ENCODE results near the gene IL1RAP.

GRCh38 chr3:190624282-190624681, 110.4 kb downstream of the IL1RAP start:
- TF ChIP-seq, protein P1, sequence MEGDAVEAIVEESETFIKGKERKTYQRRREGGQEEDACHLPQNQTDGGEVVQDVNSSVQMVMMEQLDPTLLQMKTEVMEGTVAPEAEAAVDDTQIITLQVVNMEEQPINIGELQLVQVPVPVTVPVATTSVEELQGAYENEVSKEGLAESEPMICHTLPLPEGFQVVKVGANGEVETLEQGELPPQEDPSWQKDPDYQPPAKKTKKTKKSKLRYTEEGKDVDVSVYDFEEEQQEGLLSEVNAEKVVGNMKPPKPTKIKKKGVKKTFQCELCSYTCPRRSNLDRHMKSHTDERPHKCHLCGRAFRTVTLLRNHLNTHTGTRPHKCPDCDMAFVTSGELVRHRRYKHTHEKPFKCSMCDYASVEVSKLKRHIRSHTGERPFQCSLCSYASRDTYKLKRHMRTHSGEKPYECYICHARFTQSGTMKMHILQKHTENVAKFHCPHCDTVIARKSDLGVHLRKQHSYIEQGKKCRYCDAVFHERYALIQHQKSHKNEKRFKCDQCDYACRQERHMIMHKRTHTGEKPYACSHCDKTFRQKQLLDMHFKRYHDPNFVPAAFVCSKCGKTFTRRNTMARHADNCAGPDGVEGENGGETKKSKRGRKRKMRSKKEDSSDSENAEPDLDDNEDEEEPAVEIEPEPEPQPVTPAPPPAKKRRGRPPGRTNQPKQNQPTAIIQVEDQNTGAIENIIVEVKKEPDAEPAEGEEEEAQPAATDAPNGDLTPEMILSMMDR (conservative IDR thresholded peaks at IDR 0.05; ENCODE audit: low read length), result no peak
- TF ChIP-seq EZH2phosphoT487 (IDR thresholded peaks at IDR 0.05; ENCODE audit: borderline replicate concordance, low read depth, low read length), result no peak
